GM19452 (cell line): ENCODE data around the gene PARP1.
A peak's percentile ranks its signal among the peaks of the same experiment; 100 is the strongest.

Source experiments
- ATAC-seq: cut with Tn5 transposase; IDR thresholded peaks from one replicate; pipeline ENCODE4 v1.9.1; 2021; ENCODE audit not compliant: unreplicated experiment

PARP1 gene

GRCh38 chr1:226381226-226381998 lies 26.5 kb downstream of the PARP1 start:
- no peak for ATAC-seq

- ATAC-seq = no peak
Measured at GRCh38 chr1:226378071-226378470, 29.8 kb downstream of the PARP1 start.

DNA sequence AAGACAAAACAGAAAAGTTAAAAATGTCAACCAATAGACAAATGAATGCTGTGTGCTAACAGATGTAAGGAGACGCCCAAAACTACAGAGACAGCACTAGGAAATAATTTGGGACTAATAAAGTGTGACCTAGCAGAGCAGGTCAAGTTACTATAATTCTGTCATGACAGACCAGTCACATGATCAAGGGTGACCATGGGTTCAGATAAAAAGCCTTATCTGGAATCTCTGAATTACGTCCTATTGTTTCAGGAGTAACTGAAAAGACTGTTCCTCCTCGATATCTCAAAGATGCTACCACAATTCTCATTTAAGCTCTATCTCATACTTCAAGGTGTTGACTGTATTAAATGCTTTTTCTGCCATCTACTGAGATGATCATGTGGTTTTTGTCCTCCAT lies 31.6 kb downstream of the PARP1 start:
- no peak for ATAC-seq

DNA sequence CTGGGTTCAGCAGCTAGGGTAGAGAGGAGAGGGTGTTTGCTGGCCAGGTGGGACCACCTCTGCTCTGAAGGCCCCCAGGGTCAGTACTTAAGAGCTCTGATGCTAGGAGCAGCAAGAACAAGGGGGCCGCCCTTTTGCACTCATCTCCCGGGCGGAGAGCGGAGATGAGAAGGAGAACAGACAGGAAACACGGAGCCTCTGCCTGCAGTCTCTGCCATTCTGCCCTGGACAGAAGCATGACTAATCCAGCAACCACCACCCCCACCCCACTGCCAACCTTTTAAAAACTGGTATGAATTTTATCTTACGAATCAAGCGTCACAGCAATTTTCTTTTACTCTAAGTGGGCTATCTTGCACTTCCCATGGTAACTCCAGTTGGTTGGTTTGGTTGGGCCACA lies 34.5 kb downstream of the PARP1 start:
- no peak for ATAC-seq

DNA sequence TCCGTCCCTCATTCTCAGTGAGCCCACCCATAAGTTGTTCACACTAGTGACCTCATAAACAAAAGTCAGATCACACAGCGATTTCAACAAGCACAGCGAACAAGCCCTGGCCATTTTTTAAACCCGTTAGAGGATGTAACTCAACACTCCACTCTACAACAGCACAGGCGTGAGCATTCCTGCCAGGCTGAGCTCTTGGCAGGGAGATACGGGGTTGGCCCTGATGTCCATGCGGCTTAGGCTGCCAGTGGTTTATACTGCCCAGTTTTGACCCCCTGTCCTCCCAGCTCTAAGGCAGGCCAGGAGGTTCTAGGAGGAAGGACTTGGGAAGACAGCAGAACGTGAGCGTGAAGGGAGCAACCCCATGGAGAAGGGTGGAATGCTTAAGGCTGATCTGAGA lies 35.0 kb downstream of the PARP1 start:
- no peak for ATAC-seq

DNA sequence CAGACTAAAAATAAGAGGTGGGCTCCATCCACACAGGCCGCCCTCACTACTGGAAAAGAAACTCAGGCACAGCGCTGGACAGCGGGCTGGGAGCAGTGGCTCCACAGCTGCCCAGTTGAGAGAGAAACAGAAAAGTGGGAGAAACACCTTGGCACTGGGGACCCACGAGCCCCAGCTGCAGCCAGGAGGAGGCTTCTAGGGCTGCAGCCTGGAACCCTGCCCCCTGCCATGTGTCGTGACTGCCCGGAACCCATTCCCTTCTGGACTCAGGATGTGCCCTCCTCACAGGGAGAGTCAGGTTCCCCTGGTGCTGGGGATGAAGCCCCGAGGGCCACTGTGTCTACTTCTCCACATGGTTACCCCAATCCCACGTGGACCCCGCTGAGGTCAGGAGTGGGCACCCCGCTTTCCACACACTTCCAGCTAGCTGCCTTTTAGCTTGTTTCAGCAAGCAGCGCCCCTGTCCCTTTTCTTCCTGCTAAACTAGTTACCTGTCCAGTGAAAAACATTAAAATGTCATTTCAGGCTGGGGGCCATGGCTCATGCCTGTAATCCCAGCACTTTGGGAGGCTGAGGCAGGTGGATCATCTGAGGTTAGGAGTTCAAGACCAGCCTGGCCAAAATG lies 35.9 kb downstream of the PARP1 start:
- no peak for ATAC-seq

DNA sequence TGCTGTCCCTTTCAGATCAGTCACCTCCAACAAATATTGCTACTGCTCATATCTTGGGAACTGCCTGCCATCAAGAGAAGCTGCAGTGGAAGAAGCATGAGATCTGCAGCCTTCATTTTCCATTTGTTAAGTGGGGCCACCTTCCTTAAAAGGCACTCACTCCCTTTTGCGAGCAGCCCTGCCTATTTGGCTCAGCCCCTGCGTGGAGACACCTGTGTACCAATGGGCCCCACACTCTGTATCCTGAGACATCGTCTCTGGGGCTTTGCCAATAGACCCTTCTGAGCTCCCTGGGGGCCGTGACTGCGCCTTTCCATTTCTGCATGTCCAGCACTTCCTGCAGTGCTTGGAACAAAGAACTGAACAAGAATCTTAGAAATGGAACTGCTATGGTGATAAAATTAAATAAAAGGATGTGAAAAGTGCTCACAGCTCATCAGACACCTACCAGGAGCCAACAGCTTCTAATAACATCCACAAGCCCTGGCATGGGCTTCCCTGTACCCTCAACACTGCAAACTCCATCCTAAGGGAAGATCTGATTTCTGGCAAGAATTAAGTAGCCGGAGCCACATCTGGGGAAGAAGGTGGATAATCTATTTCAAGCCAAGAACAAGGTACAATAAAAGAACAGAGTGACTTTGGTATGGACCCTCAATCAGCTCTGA lies 36.7 kb downstream of the PARP1 start:
- no peak for ATAC-seq

DNA sequence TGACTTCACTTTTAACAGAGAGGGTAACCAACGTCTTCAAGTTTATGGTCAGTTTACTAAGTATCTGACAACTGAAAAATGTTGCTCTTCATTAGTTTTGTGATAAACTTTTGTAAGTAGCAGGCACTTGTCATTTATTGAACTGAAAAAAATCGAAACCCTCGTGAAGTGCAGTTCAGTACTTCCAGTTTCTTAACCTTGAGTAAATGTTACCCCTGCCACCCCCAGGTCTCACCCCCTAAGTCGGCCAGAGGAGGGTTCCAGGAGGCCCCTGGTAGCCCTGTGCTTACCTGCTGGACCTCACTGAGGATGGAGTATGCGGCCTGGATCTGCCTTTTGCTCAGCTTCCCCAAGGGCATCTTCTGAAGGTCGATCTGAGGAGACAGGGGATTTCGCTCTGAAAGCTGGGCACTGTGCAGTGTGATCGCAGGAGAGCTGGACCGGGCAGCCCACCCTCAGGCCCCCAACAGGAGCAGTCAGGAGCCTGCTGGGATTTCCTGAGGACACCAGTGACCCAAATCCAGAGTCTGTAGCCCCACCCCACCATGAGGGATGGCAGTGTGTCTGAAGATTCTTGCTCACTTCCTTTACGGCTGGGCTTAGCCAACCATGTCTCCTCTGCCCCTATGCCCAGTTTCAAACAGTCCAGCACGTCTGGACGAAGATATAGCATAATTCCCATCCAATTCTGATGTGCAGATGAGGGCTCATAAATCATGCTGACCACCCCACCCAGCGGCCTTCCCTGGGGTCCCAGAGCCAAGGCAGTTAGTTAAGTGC lies 37.6 kb downstream of the PARP1 start:
- ATAC-seq = peak; percentile 79

GRCh38 chr1:226369110-226369509 lies 38.8 kb downstream of the PARP1 start:
- no peak for ATAC-seq

- no peak for ATAC-seq
Measured at GRCh38 chr1:226366290-226366689, 41.6 kb downstream of the PARP1 start.

GRCh38 chr1:226365831-226366231 lies 42.1 kb downstream of the PARP1 start:
- no peak for ATAC-seq

GRCh38 chr1:226364901-226365565 lies 42.9 kb downstream of the PARP1 start:
- ATAC-seq = no peak

GRCh38 chr1:226364514-226364899 lies 43.4 kb downstream of the PARP1 start:
- ATAC-seq = no peak

- no peak for ATAC-seq
Measured at GRCh38 chr1:226363801-226364513, 43.9 kb downstream of the PARP1 start.

DNA sequence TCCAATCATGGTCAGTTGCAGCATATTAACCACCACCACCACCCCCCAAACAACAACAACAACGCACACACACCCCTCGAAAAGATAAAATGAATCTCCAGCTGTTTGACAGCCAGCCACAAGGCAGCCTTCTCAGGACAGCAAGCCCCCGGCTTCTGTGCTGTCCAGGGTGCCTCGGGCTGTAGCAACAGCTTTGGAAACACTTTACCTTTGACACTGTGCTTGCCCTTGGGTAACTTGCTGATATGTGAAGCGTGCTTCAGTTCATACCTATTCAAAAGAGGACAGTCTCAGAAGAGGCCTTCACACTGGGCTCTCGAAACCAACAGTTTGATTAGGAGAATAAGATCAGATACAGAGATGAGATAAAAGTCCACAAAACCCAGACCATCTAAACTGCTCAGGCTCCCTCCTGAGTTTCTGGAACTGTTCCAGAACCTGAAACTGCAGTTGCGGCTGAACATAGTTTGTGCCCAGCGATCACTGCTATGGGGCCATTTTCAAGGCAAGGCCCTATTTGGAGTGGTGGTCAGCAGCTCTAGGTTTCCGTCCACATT lies 44.9 kb downstream of the PARP1 start:
- ATAC-seq = no peak

GRCh38 chr1:226362361-226362760 lies 45.5 kb downstream of the PARP1 start:
- no peak for ATAC-seq

DNA sequence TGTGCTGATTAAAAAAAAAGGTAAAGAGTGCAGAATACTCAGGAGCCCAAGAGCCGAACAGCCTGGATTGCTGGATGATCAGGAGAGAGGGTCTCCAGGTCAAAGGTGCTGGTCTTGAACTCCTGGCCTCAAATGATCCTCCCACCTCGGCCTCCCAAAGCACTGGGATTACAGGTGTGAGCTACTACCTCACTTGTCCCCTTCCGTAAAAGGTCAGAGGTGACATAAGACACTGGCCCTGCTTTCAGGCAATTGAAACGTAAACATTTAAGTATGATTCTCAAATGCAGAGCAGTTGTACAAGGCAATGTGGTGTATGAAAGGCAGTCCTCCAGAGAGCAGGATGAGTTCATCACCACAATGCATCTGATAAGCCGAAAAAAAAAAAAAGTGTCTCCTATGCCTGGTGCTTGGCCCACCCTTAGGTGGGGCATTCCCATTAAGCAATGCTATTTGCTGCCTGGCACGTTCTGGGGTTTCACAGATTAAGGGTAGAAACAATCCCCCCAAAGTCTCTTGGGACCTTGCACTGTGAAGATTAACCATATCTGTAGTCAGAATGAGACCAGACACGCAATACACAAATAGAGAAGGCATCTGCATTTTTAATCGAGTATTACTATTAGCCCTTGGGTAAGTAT lies 47.7 kb downstream of the PARP1 start:
- ATAC-seq = peak; percentile 66

DNA sequence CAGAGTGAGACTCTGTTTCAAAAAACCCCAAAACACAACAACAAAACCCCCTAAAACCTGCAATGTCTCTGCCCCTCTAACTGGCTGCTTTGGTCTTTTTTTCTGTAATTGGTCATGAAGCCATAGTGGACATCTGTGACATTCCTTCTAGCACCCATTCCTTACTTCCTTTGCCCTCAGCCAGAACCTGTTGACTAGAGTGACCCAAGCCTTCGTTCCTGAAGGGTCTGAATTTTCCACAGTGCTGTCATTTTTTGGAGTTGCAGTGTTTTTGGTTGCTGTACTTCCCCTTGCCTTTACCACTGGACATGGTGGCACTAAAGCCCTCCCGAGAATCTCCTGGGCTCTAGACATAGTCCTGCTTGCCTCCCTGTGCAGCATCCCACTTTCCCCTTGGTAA lies 50.5 kb downstream of the PARP1 start:
- no peak for ATAC-seq
